ENCODE data around the gene ANXA2. TPM values are rescaled to one million over a fixed set of nuclear protein-coding genes. Genes with fewer than 3 reads are reported as not detected.
"Not testable (repeated sequence)": the region's sequence is repeated elsewhere in the genome, so short reads cannot be mapped to it uniquely, and the experiment has no call there.

The ANXA2 gene
- polyA plus RNA-seq, 1 of the 3 experiments (the other 2 are of a cell fraction) = 4,669 TPM

DNA sequence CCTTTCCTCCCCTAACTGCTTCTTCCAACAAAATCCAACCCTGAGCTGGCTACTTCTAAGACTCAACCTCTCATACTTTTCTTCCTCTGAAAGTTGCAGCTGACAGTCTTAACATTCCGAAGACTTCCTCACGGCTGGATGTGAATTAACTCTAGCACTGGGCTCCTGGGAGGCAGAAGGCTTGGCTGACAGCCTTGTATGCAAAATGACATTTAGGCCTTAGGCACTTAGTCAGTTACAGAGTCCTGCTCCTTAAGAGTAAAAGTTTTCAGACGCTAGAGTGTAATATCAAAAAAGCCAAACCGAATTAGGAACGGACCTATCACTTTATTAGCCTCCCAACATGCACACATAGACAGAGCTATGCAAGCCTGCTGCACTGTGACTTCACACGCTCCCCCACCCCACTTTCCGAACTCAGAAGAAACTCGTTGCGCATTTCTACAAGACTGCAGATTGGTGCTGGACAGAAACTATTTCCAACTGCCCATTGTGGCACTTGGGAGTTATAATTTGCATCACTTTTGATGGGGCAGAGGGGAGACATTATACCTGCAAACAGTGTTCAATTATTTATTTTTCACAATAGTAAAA, 15.5 kb upstream of the ANXA2 start (continued):
- TF ChIP-seq MXI1 (IDR thresholded peaks at IDR 0.05; ENCODE audit: low read depth, low read length) = no peak

DNA sequence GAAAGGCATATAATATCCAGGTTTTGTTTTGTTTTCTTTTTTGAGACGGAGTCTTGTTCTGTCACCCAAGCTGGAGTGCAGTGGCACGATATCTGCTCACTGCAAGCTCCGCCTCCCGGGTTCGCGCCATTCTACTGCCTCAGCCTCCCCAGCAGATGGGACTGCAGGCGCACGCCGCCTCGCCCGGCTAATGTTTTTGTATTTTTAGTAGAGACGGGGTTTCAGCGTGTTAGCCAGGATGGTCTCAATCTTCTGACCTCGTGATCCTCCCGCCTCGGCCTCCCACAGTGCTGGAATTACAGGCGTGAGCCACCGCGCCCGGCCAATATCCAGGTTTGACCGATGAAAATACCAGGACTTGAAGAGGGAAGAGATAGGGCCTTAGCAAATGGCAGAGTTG, 15.0 kb upstream of the ANXA2 start:
- 95% methylated on average over 21 of the region's 21 CpGs for WGBS (ENCODE audit: low lambda C conversion rate)
- H3K79me2 ChIP-seq (ENCODE audit: insufficient read depth); H3K4me2 ChIP-seq: not testable (repeated sequence)

DNA sequence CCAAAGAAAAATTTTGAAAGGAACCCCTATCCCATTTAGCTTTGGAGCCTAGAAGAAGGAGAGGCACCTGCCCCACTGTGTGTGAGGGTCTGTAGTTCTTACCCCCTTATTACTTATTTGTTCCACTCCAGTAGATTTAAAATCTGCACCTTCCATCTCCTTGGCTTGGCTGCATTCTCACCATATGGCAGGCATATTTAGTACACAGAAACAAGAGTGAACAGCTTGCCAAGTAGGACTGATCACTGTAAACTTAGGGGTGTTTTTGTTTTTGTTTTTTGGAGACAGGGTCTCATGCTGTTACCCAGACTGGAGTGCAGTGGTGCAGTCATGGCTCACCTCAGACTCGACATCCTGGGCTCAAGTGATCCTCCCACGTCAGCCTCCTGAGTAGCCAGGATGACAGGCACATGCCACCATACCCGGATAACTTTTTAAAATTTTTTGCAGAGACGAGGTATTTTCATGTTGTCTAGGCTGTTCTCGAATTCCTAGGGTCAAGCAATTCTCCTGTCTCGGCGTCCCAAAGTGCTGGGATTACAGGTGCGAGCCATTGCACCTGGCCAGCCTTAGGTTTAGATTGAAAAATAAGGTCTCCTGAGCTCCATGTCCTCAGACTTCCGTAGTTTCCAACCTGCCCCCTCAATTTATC, 14.1 kb upstream of the ANXA2 start:
- no peaks in the 10 kb centered on the region for H4K20me1 ChIP-seq (ENCODE audit: insufficient read depth)
- H3K4me3 ChIP-seq (ENCODE audit: low read depth in 2 of 2, low read length in 1 of 2) = no peak overlapping the region
- DNase-seq = no peak
- WGBS (ENCODE audit: low lambda C conversion rate) = 98% methylated on average over 9 of the region's 9 CpGs
- H2AFZ ChIP-seq (ENCODE audit: low read depth) = no peak overlapping the region
- H3K79me2 ChIP-seq (ENCODE audit: insufficient read depth) = no peaks in the 10 kb centered on the region
- no peaks in the 10 kb centered on the region for H3K36me3 ChIP-seq (replicated peaks in 1 of 2; ENCODE audit: control insufficient read depth in 1 of 2, insufficient read depth in 2 of 2, low read length in 1 of 2)
- H3K9ac ChIP-seq = no peak overlapping the region
- peaks cover 30% of the 10 kb centered on the region for H3F3A ChIP-seq (replicated peaks; ENCODE audit: insufficient read depth)
- TF ChIP-seq TCF12 (IDR thresholded peaks at IDR 0.05) (no peak), RXRA (IDR thresholded peaks at IDR 0.05; ENCODE audit: borderline replicate concordance, low read depth) (no peak), ELF1 (IDR thresholded peaks at IDR 0.05) (no peak), FOSL2 (IDR thresholded peaks at IDR 0.05; ENCODE audit: borderline replicate concordance, low read depth) (no peak), TAF1 (IDR thresholded peaks at IDR 0.05; ENCODE audit: borderline replicate concordance, low read depth, low read length) (no peak), JUND (IDR thresholded peaks at IDR 0.05) (no peak), CHD2 (IDR thresholded peaks at IDR 0.05; ENCODE audit: low read length, partially characterized antibody) (no peak), SMC3 (IDR thresholded peaks at IDR 0.05; ENCODE audit: low read depth, low read length) (no peak)
- TF ChIP-seq, protein P1, sequence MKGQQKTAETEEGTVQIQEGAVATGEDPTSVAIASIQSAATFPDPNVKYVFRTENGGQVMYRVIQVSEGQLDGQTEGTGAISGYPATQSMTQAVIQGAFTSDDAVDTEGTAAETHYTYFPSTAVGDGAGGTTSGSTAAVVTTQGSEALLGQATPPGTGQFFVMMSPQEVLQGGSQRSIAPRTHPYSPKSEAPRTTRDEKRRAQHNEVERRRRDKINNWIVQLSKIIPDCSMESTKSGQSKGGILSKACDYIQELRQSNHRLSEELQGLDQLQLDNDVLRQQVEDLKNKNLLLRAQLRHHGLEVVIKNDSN (IDR thresholded peaks at IDR 0.05; ENCODE audit: borderline replicate concordance, low read depth) = no peak
- TF ChIP-seq, protein P2, sequence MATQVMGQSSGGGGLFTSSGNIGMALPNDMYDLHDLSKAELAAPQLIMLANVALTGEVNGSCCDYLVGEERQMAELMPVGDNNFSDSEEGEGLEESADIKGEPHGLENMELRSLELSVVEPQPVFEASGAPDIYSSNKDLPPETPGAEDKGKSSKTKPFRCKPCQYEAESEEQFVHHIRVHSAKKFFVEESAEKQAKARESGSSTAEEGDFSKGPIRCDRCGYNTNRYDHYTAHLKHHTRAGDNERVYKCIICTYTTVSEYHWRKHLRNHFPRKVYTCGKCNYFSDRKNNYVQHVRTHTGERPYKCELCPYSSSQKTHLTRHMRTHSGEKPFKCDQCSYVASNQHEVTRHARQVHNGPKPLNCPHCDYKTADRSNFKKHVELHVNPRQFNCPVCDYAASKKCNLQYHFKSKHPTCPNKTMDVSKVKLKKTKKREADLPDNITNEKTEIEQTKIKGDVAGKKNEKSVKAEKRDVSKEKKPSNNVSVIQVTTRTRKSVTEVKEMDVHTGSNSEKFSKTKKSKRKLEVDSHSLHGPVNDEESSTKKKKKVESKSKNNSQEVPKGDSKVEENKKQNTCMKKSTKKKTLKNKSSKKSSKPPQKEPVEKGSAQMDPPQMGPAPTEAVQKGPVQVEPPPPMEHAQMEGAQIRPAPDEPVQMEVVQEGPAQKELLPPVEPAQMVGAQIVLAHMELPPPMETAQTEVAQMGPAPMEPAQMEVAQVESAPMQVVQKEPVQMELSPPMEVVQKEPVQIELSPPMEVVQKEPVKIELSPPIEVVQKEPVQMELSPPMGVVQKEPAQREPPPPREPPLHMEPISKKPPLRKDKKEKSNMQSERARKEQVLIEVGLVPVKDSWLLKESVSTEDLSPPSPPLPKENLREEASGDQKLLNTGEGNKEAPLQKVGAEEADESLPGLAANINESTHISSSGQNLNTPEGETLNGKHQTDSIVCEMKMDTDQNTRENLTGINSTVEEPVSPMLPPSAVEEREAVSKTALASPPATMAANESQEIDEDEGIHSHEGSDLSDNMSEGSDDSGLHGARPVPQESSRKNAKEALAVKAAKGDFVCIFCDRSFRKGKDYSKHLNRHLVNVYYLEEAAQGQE (IDR thresholded peaks at IDR 0.05; ENCODE audit: low read depth, low read length) = no peak
- POLR2A ChIA-PET = no interaction called here
- H3K9me3 ChIP-seq = no peaks in the 10 kb centered on the region
- CTCF ChIA-PET = interaction anchor here (1.5 kb wide), 1 partner anchor 12 kb away, joined by 3 read pairs; no protein-coding TSS in a partner anchor
- peaks cover 0 to 29% of the 10 kb centered on the region in 2 experiments; a peak in 2 of 4 replicates for H3K4me1 ChIP-seq (ENCODE audit: control insufficient read depth in 1 of 2, insufficient read depth in 2 of 2, low read depth in 1 of 2, low read length in 1 of 2)
- no peak overlapping the region for H3K4me2 ChIP-seq
- H3K27me3 ChIP-seq (ENCODE audit: insufficient read depth) = no peaks in the 10 kb centered on the region
- no peaks in the 10 kb centered on the region for H3K9me2 ChIP-seq
- H3K27ac ChIP-seq (ENCODE audit: low read depth in 2 of 2, low read length in 1 of 2) = no peak overlapping the region

More for the DNA sequence above, 15.0 kb upstream of the ANXA2 start:
- H3K36me3 ChIP-seq (replicated peaks in 1 of 2; ENCODE audit: control insufficient read depth in 1 of 2, insufficient read depth in 2 of 2, low read length in 1 of 2); H4K20me1 ChIP-seq (ENCODE audit: insufficient read depth); DNase-seq; H3K27me3 ChIP-seq (ENCODE audit: insufficient read depth); H3K9me3 ChIP-seq; H3K9me2 ChIP-seq; H3K9ac ChIP-seq; H2AFZ ChIP-seq (ENCODE audit: low read depth); POLR2A ChIA-PET; H3K4me3 ChIP-seq (ENCODE audit: low read depth in 2 of 2, low read length in 1 of 2): not testable (repeated sequence)
- CTCF ChIA-PET = interaction anchor here (1.5 kb wide), 1 partner anchor 52 kb away, joined by 4 read pairs; no protein-coding TSS in a partner anchor
- peaks cover 0 to 23% of the 10 kb centered on the region in 2 experiments; a peak in 1 of 4 replicates for H3K4me1 ChIP-seq (ENCODE audit: control insufficient read depth in 1 of 2, insufficient read depth in 2 of 2, low read depth in 1 of 2, low read length in 1 of 2)
- H3K27ac ChIP-seq (ENCODE audit: low read depth in 2 of 2, low read length in 1 of 2) = peak overlapping the region in 1 of 2 experiments; percentile 36; a peak in 2 of 4 replicates
- peaks cover 26% of the 10 kb centered on the region for H3F3A ChIP-seq (replicated peaks; ENCODE audit: insufficient read depth)

DNA sequence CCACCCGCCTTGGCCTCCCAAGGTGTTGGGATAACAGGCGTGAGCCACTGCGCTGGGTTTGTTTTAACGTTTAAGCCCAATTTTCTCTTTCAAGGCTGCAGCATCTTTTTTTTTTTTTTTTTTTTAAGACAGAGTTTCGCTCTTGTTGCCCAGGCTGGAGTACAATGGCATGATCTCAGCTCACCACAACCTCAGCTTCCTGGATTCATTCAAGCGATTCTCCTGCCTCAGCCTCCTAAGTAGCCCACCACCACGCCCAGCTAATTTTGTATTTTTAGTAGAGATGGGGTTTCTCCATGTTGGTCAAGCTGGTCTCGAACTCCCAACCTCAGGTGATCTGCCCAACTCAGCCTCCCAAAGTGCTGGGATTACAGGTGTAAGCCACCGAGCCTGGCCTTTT, 12.6 kb upstream of the ANXA2 start:
- POLR2A ChIA-PET; H3K27me3 ChIP-seq (ENCODE audit: insufficient read depth); H4K20me1 ChIP-seq (ENCODE audit: insufficient read depth); DNase-seq; H3K27ac ChIP-seq (ENCODE audit: low read depth in 2 of 2, low read length in 1 of 2); H3K9me2 ChIP-seq; H3K9ac ChIP-seq; H3K4me2 ChIP-seq; CTCF ChIA-PET; H3K79me2 ChIP-seq (ENCODE audit: insufficient read depth); H3K9me3 ChIP-seq; H3K4me3 ChIP-seq (ENCODE audit: low read depth in 2 of 2, low read length in 1 of 2); H2AFZ ChIP-seq (ENCODE audit: low read depth); H3K36me3 ChIP-seq (replicated peaks in 1 of 2; ENCODE audit: control insufficient read depth in 1 of 2, insufficient read depth in 2 of 2, low read length in 1 of 2): not testable (repeated sequence)
- Histone ChIP-seq H3F3A (replicated peaks; ENCODE audit: insufficient read depth) (peaks cover 30% of the 10 kb centered on the region), H3K4me1 (ENCODE audit: control insufficient read depth in 1 of 2, insufficient read depth in 2 of 2, low read depth in 1 of 2, low read length in 1 of 2) (peaks cover 0 to 35% of the 10 kb centered on the region in 2 experiments; a peak in 2 of 4 replicates)
- 95% methylated on average over 9 of the region's 9 CpGs for WGBS (ENCODE audit: low lambda C conversion rate)
